Body of pancreas (tissue), 4 donors: Measurements from ENCODE around the gene KIRREL3. TPM values are rescaled to one million over a fixed set of nuclear protein-coding genes. Genes with fewer than 3 reads are reported as not detected.

ENCODE experiments used
- ATAC-seq: fragments of 150-250 bp; one replicate; pipeline ENCODE4 v1.9.1; 2016
- DNase-seq, 4 donors: peaks; one replicate each; pipeline ENCODE4 v3.0.0-alpha.2; 2019
- H3K27ac ChIP-seq, 4 donors: fragments of 200-600 bp; sonication (generic); 1 replicate in 3 of 4; 2 replicates in 1 of 4; pipeline versions ENCODE4 v1.5.1 to v1.6.1; 2016 to 2019; ENCODE audit warnings: mild to moderate bottlenecking in 1 of 4, mixed read lengths in 1 of 4, moderate library complexity in 1 of 4
- H3K27me3 ChIP-seq, 2 donors: fragments of 200-600 bp; sonication (generic); one replicate each; pipeline ENCODE4 v1.6.0; 2016; ENCODE audit warnings: mild to moderate bottlenecking in 1 of 2
- H3K36me3 ChIP-seq, 2 donors: fragments of 200-600 bp; sonication (generic); replicated peaks in 1 of 2; 2 replicates each; pipeline ENCODE4 v1.5.1; 2016; ENCODE audit warnings: low read depth in 2 of 2; ENCODE audit not compliant: insufficient read depth in 1 of 2
- H3K4me1 ChIP-seq: fragments of 200-600 bp; sonication (generic); one replicate; pipeline ENCODE4 v1.6.0; 2016
- H3K4me3 ChIP-seq, 2 donors: fragments of 200-600 bp; sonication (generic); 1 replicate in 1 of 2; 2 replicates in 1 of 2; pipeline ENCODE4 v1.5.1; 2016 to 2019
- H3K9me3 ChIP-seq, 3 donors: fragments of 200-600 bp; sonication (generic); 1 replicate in 2 of 3; 2 replicates in 1 of 3; pipeline ENCODE4 v1.5.1; 2016
- CTCF ChIP-seq, 7 experiments: fragments of 450-650 bp in 4 of 7; fragments of 200-600 bp in 3 of 7; sonication (generic) in 3 of 7; IDR thresholded peaks; one replicate each; pipeline ENCODE4 v1.5.1; 2016 to 2019; ENCODE audit warnings: antibody characterized with exemption in 7 of 7
- POLR2A ChIP-seq, 3 donors: fragments of 450-650 bp; IDR thresholded peaks; one replicate each; pipeline ENCODE4 v1.6.1; 2016; ENCODE audit warnings: antibody characterized with exemption in 3 of 3, mild to moderate bottlenecking in 2 of 3
- WGBS, 2 donors: methylation state at CpG; one replicate each; pipeline ENCODE4 v1.1.5; 2017; 5-methylcytosine and 5-hydroxymethylcytosine counted together
- intact Hi-C: fragments of 100-400 bp; cut with DNase I; formaldehyde crosslinking; loops from one replicate; pipeline ENCODE4 v1.15.1; 2023
- total RNA-seq, 2 donors: library from RNA; depleted of rRNA; stranded (reverse); fragments of >200 nt; gene quantifications; one replicate each; pipeline ENCODE4 v1.1.0, GENCODE V29; 2016

KIRREL3 gene
- total RNA-seq, 2 donors from 2014 or later = 0.26 TPM; not detected in 1

- Histone ChIP-seq H3K27ac (no peak overlapping the region), H3K27me3 (no peaks in the 10 kb centered on the region), H3K4me3 (no peak overlapping the region), H3K36me3 (no peaks in the 10 kb centered on the region), H3K4me1 (no peaks in the 10 kb centered on the region), H3K9me3 (no peaks in the 10 kb centered on the region)
- no peak for DNase-seq
- intact Hi-C loops = no loop called here
- ATAC-seq = no peak
- TF ChIP-seq POLR2A (IDR thresholded peaks at IDR 0.05) (no peak), CTCF (IDR thresholded peaks at IDR 0.05) (no peak)
- WGBS, 2 donors = 67 to 68% methylated on average over 9 to 14 of the region's 14 CpGs
Measured at GRCh38 chr11:126511475-126512115, 489.0 kb downstream of the KIRREL3 start.

- DNase-seq = no peak
- WGBS, 2 donors = 62 to 69% methylated on average over 5 of the region's 5 CpGs
- no peaks in the 10 kb centered on the region for H3K27me3 ChIP-seq
Measured at GRCh38 chr11:126510621-126511370, 489.8 kb downstream of the KIRREL3 start.

GRCh38 chr11:126507646-126508045 lies 492.9 kb downstream of the KIRREL3 start:
- no peaks in the 10 kb centered on the region for H3K27me3 ChIP-seq

More at GRCh38 chr11:126510621-126511370, 489.8 kb downstream of the KIRREL3 start:
- intact Hi-C loops = no loop called here
- Histone ChIP-seq H3K27ac (no peak overlapping the region), H3K4me3 (no peak overlapping the region), H3K4me1 (no peaks in the 10 kb centered on the region), H3K36me3 (no peaks in the 10 kb centered on the region), H3K9me3 (no peaks in the 10 kb centered on the region)
- no peak for ATAC-seq
- TF ChIP-seq POLR2A (IDR thresholded peaks at IDR 0.05) = no peak
- TF ChIP-seq CTCF (IDR thresholded peaks at IDR 0.05) = no peak

GRCh38 chr11:126506789-126507188 lies 493.8 kb downstream of the KIRREL3 start:
- DNase-seq (no peak), ATAC-seq (no peak)
- Histone ChIP-seq H3K9me3 (no peaks in the 10 kb centered on the region), H3K27me3 (no peaks in the 10 kb centered on the region), H3K4me1 (no peaks in the 10 kb centered on the region), H3K27ac (no peak overlapping the region), H3K36me3 (no peaks in the 10 kb centered on the region), H3K4me3 (no peak overlapping the region)
- TF ChIP-seq POLR2A (IDR thresholded peaks at IDR 0.05) (no peak), CTCF (IDR thresholded peaks at IDR 0.05) (no peak)
- WGBS, 2 donors = 72 to 88% methylated on average over 4 of the region's 4 CpGs
- intact Hi-C loops = no loop called here

More at GRCh38 chr11:126507646-126508045, 492.9 kb downstream of the KIRREL3 start:
- no peaks in the 10 kb centered on the region for H3K4me1 ChIP-seq
- no peaks in the 10 kb centered on the region for H3K36me3 ChIP-seq
- no peak overlapping the region for H3K4me3 ChIP-seq
- TF ChIP-seq CTCF (IDR thresholded peaks at IDR 0.05) = no peak
- TF ChIP-seq POLR2A (IDR thresholded peaks at IDR 0.05) = no peak
- no peaks in the 10 kb centered on the region for H3K9me3 ChIP-seq
- no peak overlapping the region for H3K27ac ChIP-seq
- no peak for ATAC-seq
- intact Hi-C loops = no loop called here
- no peak for DNase-seq
- WGBS, 2 donors = 43 to 47% methylated on average over 8 of the region's 8 CpGs
